GM19397 (cell line): ENCODE results near the gene ADAMTS3.

Experiments used
- ATAC-seq: cut with Tn5 transposase; IDR thresholded peaks from one replicate; pipeline ENCODE4 v1.9.1; 2021; ENCODE audit warnings: mild to moderate bottlenecking, moderate library complexity; ENCODE audit not compliant: unreplicated experiment

Gene ADAMTS3

DNA sequence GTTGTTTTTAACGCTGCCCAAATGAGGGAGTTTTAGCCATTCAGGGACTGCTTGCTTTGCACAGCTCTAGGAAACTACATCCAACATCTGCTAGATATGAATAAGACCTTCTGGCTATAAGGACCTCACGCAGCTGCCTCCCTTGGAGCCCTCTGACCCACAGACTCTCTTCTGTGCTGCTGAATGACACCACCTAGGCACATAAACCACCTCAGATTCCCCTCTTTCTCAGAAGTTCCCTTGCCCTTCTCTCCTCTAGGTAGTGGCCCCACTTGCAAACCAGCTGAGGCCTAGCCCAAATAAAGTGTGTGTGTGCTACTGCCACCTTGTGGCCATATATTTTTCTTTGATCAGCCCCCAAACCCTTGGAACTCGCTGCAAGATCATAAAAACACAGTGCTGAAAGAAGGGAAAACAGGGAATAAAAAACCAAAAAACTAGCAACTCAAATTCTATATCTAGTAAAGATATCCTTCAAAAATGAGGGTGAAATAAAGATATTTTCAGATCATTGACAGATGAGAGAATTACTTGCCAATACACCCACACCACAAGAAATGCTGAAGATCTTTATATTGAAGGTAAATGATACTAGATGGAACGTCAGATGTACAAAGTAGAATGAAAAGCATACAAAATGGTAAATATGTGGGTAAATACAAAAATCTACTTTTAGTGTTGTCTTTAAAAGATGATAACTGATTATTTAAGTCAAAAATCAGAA, 265.9 kb downstream of the ADAMTS3 start:
- ATAC-seq, result peak; percentile 93

DNA sequence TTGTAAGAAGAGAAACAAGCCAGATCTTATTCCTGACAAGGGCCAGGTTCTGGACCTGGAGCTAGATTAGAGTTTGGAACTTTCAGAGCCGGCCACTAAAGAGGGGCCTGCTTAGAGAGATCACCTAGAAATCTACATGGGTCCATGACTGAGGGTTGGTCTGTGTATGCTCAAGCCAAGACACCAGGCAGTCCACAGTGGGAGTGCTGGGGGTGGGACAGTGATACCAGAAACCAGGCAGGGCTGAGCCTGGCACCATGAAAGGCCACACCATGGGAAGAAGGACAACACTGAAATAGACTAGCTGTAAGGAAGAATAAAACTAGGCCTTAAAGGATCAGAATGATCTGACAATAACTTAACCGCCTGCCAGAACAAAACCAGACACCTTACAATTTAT, 267.3 kb downstream of the ADAMTS3 start:
- no peak for ATAC-seq

DNA sequence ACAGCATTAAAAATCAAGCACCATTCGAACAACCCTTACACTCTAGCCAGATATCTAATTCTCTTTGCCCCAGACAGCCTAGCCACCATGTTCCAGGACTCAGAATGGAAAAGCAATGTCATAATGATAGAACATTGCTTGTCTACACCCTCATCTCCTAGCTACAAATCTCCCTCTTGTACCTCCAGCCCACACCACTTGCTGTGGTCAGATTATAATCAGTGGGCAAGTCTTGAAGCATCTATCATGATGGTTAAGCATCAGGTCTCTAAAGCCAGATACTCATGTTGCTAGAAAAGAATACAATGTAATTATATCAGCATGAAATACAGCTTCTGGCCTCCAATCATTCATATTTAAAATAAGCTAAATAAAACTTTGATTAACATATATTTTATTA, 268.9 kb downstream of the ADAMTS3 start:
- no peak for ATAC-seq

DNA sequence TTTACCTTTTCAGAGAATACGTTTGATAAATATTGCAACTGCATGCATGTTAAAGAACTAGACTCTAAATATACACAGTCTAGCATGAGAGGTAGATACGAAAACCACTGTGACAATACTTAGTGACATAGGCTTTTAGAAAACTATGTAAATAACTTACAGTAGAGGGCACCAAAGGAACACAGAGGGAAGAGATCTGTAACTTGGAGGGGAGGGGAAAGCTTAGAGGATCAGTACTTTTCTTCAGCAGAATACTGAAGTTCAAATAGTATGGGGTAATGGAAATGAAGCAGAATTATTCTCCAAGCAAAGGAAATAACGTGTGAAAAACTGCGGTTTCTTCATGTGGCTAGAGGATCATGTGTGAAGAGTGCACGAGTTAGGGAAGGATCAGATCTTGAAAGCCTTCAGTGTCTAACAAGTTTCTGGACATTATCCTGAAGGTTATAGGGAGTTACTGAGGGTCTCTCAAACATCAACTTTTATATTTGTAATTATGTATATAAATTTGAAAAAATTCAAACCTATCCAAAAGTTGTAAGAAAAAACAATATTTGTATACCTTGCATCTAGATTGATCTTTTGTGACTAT, 273.0 kb downstream of the ADAMTS3 start:
- ATAC-seq, result peak; percentile 61

DNA sequence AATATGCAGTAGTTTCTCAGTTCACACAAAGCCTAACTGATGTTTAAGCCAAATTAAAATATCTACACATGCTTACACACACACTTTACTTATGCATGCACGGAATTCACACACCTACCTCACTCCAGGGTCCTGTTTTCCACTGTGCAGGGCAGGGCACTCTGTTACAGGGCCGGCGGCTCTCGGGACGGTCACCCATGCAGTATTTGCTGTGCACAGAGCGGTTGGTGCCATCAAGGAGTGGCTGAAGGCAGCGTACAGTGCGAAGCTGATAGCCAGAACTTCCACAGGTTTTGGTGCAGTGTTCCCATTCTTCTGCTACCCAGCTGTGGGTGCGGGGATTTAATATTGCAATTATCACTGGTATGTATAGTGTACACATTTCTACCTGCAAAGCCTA, 278.3 kb downstream of the ADAMTS3 start:
- no peak for ATAC-seq

DNA sequence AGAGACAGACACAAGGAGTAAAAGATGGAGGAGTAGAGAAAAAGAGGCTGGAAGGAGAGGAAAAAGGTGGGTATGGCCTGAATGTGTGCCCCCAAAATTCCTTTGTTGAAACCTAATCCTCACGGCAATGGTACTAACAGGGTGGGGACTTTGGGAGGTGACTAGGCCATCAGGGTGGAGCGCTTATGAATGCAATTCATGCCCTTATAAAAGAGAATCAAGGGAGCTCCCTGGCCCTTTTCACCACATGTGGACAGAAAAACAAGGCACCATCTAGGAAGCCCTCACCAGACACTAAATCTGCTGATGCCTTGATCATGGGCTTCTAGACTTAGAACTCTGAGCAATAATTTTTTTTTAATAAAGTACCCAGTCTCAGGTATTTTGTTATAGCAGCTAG, 282.1 kb downstream of the ADAMTS3 start:
- no peak for ATAC-seq

DNA sequence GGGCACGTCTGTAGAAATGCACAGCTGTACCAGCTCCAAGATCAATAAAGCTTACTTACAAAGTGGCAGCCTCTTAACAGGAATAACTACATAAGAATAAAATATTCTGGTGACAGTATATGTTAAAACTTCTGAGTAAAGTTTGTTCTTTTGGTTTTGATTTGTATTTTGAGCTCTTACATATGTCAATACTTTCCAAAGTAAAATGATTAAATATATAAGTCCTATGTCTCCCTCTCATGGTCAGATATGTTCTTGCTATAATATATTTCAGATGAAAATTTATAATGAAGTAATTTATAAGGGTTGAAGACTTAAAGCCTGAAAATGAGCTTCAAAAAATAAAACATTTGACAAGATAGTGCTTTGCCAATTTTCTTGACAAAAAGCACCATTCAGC, 282.8 kb downstream of the ADAMTS3 start:
- no peak for ATAC-seq

DNA sequence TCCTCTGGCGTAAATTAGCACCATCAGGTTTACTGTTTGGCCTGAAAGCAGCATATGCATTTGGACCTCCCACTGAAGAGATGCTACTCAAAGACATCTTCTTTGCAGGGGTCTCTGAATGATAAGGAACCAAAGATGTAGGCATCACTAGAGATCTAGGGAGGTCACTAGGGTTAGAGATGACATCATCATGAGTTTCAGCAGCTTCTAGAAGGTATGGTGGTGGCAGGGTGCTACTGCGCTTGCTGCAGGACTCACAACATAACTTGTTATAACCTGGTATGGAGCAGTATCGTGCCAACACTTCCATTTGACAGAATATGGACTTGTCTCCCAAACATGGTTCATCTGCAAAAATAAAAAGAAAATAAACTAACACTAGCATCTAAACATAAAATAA, 285.7 kb downstream of the ADAMTS3 start:
- ATAC-seq, result no peak

DNA sequence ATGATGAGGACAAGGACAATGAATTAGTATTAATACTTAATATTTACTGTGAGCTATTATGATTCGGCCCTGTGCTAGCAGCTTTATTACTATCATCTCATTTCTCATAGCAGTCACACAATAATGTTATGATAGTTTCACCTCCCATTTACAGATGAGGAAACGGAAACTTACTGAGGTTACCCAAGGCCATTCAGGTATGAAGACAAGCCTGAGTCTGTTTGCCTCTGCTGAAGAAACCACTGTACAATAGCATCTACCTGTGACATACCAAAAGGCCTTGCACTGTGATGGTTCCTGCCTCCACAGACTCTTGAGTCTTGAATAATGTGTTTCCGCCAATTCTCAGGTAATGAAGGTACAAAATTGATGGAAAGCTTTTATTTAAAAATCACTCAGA, 288.8 kb downstream of the ADAMTS3 start:
- ATAC-seq, result no peak

DNA sequence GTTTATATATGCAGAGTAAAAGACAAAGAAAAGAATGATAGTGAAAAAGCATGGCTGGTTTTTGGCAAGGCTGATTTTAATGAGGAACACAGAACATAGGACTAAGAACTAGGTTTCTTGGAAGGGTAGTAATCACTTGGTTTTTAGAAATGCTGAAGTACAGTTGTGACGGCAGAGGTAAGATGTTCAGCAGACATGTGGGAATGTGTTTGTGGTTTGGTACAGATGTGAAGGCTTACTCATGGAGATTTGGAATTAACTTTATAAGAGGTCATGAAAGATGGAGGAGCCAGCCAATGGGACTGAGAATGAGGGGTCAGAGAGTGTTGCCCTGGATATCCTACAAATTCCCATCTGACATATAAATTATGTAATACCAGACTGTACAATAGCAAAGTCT, 293.6 kb downstream of the ADAMTS3 start:
- no peak for ATAC-seq

DNA sequence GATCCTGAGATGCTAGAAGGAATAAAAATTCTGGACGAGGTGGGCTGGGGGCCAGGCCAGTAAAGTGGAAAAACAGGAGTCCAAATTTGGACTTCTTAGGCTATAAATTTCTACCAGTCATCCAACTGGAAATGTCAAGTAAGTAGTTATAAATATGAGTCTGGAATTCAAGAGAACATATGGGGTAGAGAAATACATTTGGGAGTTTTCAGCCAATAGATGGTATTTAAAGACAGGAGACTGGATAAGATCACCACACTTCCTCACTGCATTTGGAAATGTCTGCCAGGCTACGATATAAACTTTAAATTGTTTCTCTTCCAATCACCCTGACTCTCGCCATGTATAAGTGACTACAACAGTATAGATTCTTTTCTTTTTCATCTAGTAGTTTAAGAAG, 294.8 kb downstream of the ADAMTS3 start:
- no peak for ATAC-seq

DNA sequence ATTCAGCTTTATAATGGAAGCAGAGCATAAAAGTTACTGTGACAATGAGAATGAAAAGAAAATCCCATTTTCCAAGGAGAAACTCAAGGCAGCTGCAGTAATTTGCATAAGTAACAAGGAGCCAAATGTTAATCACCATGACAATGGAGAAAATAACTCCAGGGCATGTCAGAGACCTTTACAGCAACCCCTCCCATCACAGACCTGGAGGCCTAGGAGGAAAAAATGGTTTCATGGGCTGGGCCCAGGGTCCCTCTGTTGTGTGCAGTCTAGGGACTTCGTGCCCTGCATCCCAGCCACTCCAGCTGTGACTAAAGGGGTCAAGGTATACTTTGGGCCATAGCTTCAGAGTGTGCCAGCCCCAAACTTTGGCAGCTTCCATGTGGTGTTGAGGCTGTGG, 313.8 kb downstream of the ADAMTS3 start:
- ATAC-seq, result no peak

DNA sequence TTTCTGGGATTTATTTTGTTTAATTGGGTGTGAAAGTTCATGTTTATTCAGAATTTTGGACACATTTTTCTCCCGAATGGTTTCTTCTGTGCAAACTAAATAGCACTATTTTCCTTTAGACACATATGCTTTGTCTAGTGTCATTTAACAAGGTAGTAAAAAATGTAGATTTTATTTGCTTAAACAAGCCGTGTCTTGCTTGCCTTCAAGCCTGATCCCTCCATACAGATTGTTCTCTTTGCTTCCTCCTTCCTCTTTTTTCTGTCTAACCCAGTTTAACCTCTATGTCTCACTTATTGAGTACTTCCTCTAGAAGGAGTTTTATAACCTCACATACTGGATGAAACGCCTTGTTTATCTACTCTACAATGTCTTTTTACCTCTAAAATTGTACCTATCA, 325.4 kb downstream of the ADAMTS3 start:
- no peak for ATAC-seq

DNA sequence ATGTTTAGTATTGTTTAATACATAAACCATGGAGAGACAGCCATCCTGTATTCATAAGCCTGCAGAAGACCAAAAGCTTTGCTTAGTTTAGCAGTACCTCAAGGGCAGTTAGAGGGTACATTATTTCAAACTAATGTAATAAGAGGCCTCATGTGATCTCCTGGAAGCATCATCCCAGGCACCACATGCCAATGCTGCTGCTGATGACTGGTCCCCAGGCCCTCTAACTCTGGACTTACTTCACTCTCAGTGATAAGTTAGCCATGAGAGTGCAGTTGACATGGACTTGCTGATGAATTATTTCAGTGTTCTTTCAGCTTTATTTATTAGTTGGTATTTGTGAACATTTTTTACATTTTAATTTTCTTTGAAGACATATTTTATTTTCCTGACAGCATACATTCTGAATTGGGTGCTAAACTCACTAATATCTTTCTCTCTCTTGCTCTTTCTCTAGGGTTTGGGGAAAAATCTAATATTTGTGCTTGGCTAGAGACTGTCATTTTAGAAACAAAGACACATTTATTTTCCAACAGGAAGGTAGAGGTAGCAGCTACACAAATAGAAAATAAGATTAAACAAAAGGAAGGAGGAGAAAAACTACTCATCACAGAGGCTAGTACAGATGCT, 329.4 kb downstream of the ADAMTS3 start:
- ATAC-seq, result no peak
